GM23338 (cell line): Measurements from ENCODE around the gene ADAP1.

Experiments used
- CREB1 ChIP-seq: fragments of 250-450 bp; sonication (Bioruptor Pico); IDR thresholded peaks from 2 replicates; pipeline ENCODE4 v1.5.0; 2020; ENCODE audit warnings: low read depth, mild to moderate bottlenecking, moderate library complexity
- EZH2 ChIP-seq: fragments of 200-600 bp; sonication (generic); IDR thresholded peaks from one replicate; pipeline ENCODE4 v1.8.0; 2017; ENCODE audit warnings: antibody characterized with exemption, mild to moderate bottlenecking, low read depth; ENCODE audit not compliant: unreplicated experiment
- EZH2phosphoT487 ChIP-seq: fragments of 200-600 bp; sonication (generic); IDR thresholded peaks from one replicate; pipeline ENCODE4 v1.8.1; 2018; ENCODE audit warnings: antibody characterized with exemption; ENCODE audit not compliant: unreplicated experiment
- JUNB ChIP-seq: IDR thresholded peaks from one replicate; pipeline ENCODE4 v1.6.1; 2016; ENCODE audit warnings: antibody characterized with exemption; ENCODE audit not compliant: unreplicated experiment
- NANOG ChIP-seq: IDR thresholded peaks from 2 replicates; pipeline ENCODE4 v1.6.1; 2016; ENCODE audit warnings: antibody characterized with exemption, borderline replicate concordance
- POLR2AphosphoS5 ChIP-seq: IDR thresholded peaks from 2 replicates; pipeline ENCODE4 v1.6.1; 2016; ENCODE audit warnings: antibody characterized with exemption, low read depth
- STAT1 ChIP-seq: IDR thresholded peaks from one replicate; pipeline ENCODE4 v1.6.1; 2016; ENCODE audit warnings: antibody characterized with exemption; ENCODE audit not compliant: unreplicated experiment
- TF ChIP-seq, protein P1 (sequence below), 2 experiments: fragments of 200-600 bp in 1 of 2; sonication (generic) in 1 of 2; conservative IDR thresholded peaks; 2 replicates each; pipeline versions ENCODE4 v1.5.1 to v1.6.1; 2016 to 2017; ENCODE audit warnings: antibody characterized with exemption in 2 of 2, low read depth in 2 of 2, mild to moderate bottlenecking in 2 of 2, moderate library complexity in 1 of 2
- TF ChIP-seq, protein P2 (sequence below): IDR thresholded peaks from one replicate; pipeline ENCODE4 v1.6.1; 2018; ENCODE audit warnings: antibody characterized with exemption; ENCODE audit not compliant: unreplicated experiment
- TF ChIP-seq, protein P3 (sequence below): IDR thresholded peaks from 2 replicates; pipeline ENCODE4 v1.6.1; 2016; ENCODE audit warnings: antibody characterized with exemption

DNA sequence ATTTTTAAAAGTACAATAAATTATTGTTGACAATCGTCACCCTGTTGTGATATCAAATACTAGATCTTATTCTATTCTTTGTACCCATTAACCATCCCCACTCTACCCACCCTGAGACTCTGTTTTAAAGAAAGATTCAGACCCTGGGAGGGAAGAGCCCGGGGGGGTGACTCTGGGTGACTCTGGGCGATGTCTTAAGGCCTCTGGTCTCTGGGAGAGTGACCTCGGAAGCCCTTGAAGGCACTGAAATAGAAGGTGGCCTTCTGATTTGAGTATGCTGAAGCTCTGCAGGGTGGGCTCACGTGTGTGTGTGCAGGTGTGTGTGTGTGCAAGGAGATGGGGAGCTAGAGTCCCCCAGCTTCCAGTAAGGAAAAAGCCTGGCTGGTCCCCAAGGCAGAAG, 9.7 kb downstream of the ADAP1 start:
- TF ChIP-seq, protein P1, sequence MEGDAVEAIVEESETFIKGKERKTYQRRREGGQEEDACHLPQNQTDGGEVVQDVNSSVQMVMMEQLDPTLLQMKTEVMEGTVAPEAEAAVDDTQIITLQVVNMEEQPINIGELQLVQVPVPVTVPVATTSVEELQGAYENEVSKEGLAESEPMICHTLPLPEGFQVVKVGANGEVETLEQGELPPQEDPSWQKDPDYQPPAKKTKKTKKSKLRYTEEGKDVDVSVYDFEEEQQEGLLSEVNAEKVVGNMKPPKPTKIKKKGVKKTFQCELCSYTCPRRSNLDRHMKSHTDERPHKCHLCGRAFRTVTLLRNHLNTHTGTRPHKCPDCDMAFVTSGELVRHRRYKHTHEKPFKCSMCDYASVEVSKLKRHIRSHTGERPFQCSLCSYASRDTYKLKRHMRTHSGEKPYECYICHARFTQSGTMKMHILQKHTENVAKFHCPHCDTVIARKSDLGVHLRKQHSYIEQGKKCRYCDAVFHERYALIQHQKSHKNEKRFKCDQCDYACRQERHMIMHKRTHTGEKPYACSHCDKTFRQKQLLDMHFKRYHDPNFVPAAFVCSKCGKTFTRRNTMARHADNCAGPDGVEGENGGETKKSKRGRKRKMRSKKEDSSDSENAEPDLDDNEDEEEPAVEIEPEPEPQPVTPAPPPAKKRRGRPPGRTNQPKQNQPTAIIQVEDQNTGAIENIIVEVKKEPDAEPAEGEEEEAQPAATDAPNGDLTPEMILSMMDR (conservative IDR thresholded peaks at IDR 0.05; ENCODE audit: low read depth in 2 of 2) = no peak
- TF ChIP-seq JUNB (no peak), CREB1 (CRISPR knock-in tag) (no peak), EZH2 (no peak), STAT1 (no peak), EZH2phosphoT487 (no peak), POLR2AphosphoS5 (no peak), NANOG (no peak)
- TF ChIP-seq, protein P2, sequence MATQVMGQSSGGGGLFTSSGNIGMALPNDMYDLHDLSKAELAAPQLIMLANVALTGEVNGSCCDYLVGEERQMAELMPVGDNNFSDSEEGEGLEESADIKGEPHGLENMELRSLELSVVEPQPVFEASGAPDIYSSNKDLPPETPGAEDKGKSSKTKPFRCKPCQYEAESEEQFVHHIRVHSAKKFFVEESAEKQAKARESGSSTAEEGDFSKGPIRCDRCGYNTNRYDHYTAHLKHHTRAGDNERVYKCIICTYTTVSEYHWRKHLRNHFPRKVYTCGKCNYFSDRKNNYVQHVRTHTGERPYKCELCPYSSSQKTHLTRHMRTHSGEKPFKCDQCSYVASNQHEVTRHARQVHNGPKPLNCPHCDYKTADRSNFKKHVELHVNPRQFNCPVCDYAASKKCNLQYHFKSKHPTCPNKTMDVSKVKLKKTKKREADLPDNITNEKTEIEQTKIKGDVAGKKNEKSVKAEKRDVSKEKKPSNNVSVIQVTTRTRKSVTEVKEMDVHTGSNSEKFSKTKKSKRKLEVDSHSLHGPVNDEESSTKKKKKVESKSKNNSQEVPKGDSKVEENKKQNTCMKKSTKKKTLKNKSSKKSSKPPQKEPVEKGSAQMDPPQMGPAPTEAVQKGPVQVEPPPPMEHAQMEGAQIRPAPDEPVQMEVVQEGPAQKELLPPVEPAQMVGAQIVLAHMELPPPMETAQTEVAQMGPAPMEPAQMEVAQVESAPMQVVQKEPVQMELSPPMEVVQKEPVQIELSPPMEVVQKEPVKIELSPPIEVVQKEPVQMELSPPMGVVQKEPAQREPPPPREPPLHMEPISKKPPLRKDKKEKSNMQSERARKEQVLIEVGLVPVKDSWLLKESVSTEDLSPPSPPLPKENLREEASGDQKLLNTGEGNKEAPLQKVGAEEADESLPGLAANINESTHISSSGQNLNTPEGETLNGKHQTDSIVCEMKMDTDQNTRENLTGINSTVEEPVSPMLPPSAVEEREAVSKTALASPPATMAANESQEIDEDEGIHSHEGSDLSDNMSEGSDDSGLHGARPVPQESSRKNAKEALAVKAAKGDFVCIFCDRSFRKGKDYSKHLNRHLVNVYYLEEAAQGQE = no peak
- TF ChIP-seq, protein P3, sequence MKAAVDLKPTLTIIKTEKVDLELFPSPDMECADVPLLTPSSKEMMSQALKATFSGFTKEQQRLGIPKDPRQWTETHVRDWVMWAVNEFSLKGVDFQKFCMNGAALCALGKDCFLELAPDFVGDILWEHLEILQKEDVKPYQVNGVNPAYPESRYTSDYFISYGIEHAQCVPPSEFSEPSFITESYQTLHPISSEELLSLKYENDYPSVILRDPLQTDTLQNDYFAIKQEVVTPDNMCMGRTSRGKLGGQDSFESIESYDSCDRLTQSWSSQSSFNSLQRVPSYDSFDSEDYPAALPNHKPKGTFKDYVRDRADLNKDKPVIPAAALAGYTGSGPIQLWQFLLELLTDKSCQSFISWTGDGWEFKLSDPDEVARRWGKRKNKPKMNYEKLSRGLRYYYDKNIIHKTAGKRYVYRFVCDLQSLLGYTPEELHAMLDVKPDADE = no peak
